Activated CD8-positive, alpha-beta T cell treated with anti-CD3 and anti-CD28 coated beads for 36 hours (primary cell): ENCODE results near the gene GRAMD4. TPM values are rescaled to one million over a fixed set of nuclear protein-coding genes. Genes with fewer than 3 reads are reported as not detected.

ENCODE experiments used
- ATAC-seq: fragments of 200-7000 bp; cut with Tn5 transposase; one replicate; pipeline ENCODE4 v1.10.0; 2021; ENCODE audit warnings: mild to moderate bottlenecking, moderate library complexity
- CTCF ChIA-PET: fragments of 350-600 bp; sonication (Branson Sonifier 250); formaldehyde crosslinking; loops from one replicate; lab custom pipeline; 2021; ENCODE audit warnings: antibody characterized with exemption; lab: Charles Lee
- POLR2A ChIA-PET: fragments of 350-600 bp; sonication (Branson Sonifier 250); formaldehyde crosslinking; loops from one replicate; lab custom pipeline; 2021; ENCODE audit warnings: antibody characterized with exemption; lab: Charles Lee
- DNase-seq: peaks from one replicate; pipeline ENCODE4 v3.0.0-alpha.2; 2020
- H3K27ac Mint-ChIP-seq: one replicate; pipeline ENCODE4 v1.8.0; 2021; ENCODE audit warnings: mild to moderate bottlenecking, mixed read lengths
- H3K27me3 Mint-ChIP-seq: one replicate; pipeline ENCODE4 v1.8.0; 2021; ENCODE audit warnings: mixed read lengths
- H3K36me3 Mint-ChIP-seq: one replicate; pipeline ENCODE4 v1.8.0; 2021; ENCODE audit warnings: low read depth, mixed read lengths
- H3K4me1 Mint-ChIP-seq: one replicate; pipeline ENCODE4 v1.8.0; 2021; ENCODE audit warnings: low read depth, mixed read lengths
- H3K4me3 Mint-ChIP-seq: one replicate; pipeline ENCODE4 v1.8.0; 2021; ENCODE audit warnings: mild to moderate bottlenecking, moderate library complexity, mixed read lengths
- H3K9me3 Mint-ChIP-seq: one replicate; pipeline ENCODE4 v1.8.0; 2021; ENCODE audit warnings: mixed read lengths
- CTCF ChIP-seq: fragments of 200-600 bp; IDR thresholded peaks from one replicate; pipeline ENCODE4 v1.8.0; 2022; ENCODE audit warnings: antibody characterized with exemption, mild to moderate bottlenecking
- intact Hi-C: fragments of 100-400 bp; cut with micrococcal nuclease; formaldehyde crosslinking; loops from one replicate; pipeline ENCODE4 v1.10.0; 2022
- total RNA-seq, 2 experiments: library from RNA; stranded (reverse); gene quantifications; one replicate each; pipeline ENCODE4 v1.2.3, GENCODE V29; 2021

GRAMD4 gene
- total RNA-seq, 2 experiments from 2014 or later = 26.9 to 28.1 TPM

- Mint-ChIP-seq H3K4me1 (no peaks in the 10 kb centered on the region), H3K36me3 (no peaks in the 10 kb centered on the region), H3K9me3 (no peaks in the 10 kb centered on the region), H3K27me3 (no peaks in the 10 kb centered on the region), H3K27ac (no peak overlapping the region), H3K4me3 (no peak overlapping the region)
- POLR2A ChIA-PET = no interaction called here
- no peak for TF ChIP-seq CTCF
- CTCF ChIA-PET = no interaction called here
- no peak for DNase-seq
- no peak for ATAC-seq
- intact Hi-C loops = no loop called here
Observed at GRCh38 chr22:46637711-46638600, 17.8 kb downstream of the GRAMD4 start.

GRCh38 chr22:46638601-46639431 is 18.6 kb downstream of the GRAMD4 start:
- no peak overlapping the region for H3K27ac Mint-ChIP-seq

GRCh38 chr22:46639843-46640242 is 19.7 kb downstream of the GRAMD4 start:
- Mint-ChIP-seq H3K36me3 (no peaks in the 10 kb centered on the region), H3K27ac (no peak overlapping the region), H3K27me3 (no peaks in the 10 kb centered on the region), H3K9me3 (no peaks in the 10 kb centered on the region), H3K4me1 (no peaks in the 10 kb centered on the region), H3K4me3 (no peak overlapping the region)
- no peak for ATAC-seq
- CTCF ChIA-PET = no interaction called here
- DNase-seq = no peak
- POLR2A ChIA-PET = interaction anchor here (0.6 kb wide), 1 partner anchor 1229 kb away, joined by 3 read pairs; no protein-coding TSS in a partner anchor
- TF ChIP-seq CTCF = no peak
- intact Hi-C loops = no loop called here

More at GRCh38 chr22:46638601-46639431, 18.6 kb downstream of the GRAMD4 start:
- Mint-ChIP-seq H3K36me3 (no peaks in the 10 kb centered on the region), H3K27me3 (no peaks in the 10 kb centered on the region), H3K4me1 (no peaks in the 10 kb centered on the region), H3K9me3 (no peaks in the 10 kb centered on the region), H3K4me3 (no peak overlapping the region)
- DNase-seq (no peak), ATAC-seq (no peak)
- no peak for TF ChIP-seq CTCF
- CTCF ChIA-PET = no interaction called here
- intact Hi-C loops = no loop called here
- POLR2A ChIA-PET = no interaction called here

GRCh38 chr22:46640293-46641055 is 20.3 kb downstream of the GRAMD4 start:
- H3K4me3 Mint-ChIP-seq = no peak overlapping the region
- ATAC-seq = no peak
- DNase-seq = no peak
- ChIA-PET CTCF (no interaction called here), POLR2A (interaction anchor here (0.6 to 1.2 kb wide), 3 partner anchors 17 to 1228 kb away, joined by 3 to 5 read pairs (median 3); no protein-coding TSS in a partner anchor)
- H3K27me3 Mint-ChIP-seq = no peaks in the 10 kb centered on the region
- no peaks in the 10 kb centered on the region for H3K9me3 Mint-ChIP-seq
- H3K27ac Mint-ChIP-seq = no peak overlapping the region
- H3K36me3 Mint-ChIP-seq = no peaks in the 10 kb centered on the region
- intact Hi-C loops = no loop called here
- TF ChIP-seq CTCF = no peak
- no peaks in the 10 kb centered on the region for H3K4me1 Mint-ChIP-seq
